Urinary bladder (tissue), 4 donors: ENCODE data around the gene CHMP5. TPM values are rescaled to one million over a fixed set of nuclear protein-coding genes. Genes with fewer than 3 reads are reported as not detected.

Experiments used
- DNase-seq: peaks from one replicate; pipeline ENCODE4 v3.0.0-alpha.2; 2015; ENCODE audit errors: extremely low spot score
- H3K27ac ChIP-seq: one replicate; pipeline ENCODE4 v1.5.1; 2013; ENCODE audit warnings: low read depth, mild to moderate bottlenecking, moderate library complexity
- H3K36me3 ChIP-seq: one replicate; pipeline ENCODE4 v1.6.1; 2013; ENCODE audit warnings: mild to moderate bottlenecking, moderate library complexity; ENCODE audit not compliant: insufficient read depth
- H3K4me1 ChIP-seq: one replicate; pipeline ENCODE4 v1.6.1; 2013; ENCODE audit warnings: mild to moderate bottlenecking, moderate library complexity; ENCODE audit not compliant: insufficient read depth
- H3K4me3 ChIP-seq: one replicate; pipeline ENCODE4 v1.5.1; 2013; ENCODE audit warnings: low read depth, low read length
- WGBS: extraction: QIAGEN DNeasy Blood & Tissue Kit; methylation state at CpG from one replicate; pipeline ENCODE4 v1.1.7; 2013; 5-methylcytosine and 5-hydroxymethylcytosine counted together
- polyA plus RNA-seq: library from polyadenylated mRNA; stranded (reverse); fragments of 200-250 nt; gene quantifications from one replicate; pipeline ENCODE4 v1.2.3, GENCODE V29; 2013
- total RNA-seq: library from RNA; depleted of rRNA; stranded (reverse); fragments of >200 nt; gene quantifications from one replicate; pipeline ENCODE4 v1.2.3, GENCODE V29; 2014
- donor health status: healthy with polysubstance abuse.
- donor health status: healthy.

The CHMP5 gene
- total and polyA plus RNA-seq, 2 donors: 76.9 to 79.6 TPM

DNA sequence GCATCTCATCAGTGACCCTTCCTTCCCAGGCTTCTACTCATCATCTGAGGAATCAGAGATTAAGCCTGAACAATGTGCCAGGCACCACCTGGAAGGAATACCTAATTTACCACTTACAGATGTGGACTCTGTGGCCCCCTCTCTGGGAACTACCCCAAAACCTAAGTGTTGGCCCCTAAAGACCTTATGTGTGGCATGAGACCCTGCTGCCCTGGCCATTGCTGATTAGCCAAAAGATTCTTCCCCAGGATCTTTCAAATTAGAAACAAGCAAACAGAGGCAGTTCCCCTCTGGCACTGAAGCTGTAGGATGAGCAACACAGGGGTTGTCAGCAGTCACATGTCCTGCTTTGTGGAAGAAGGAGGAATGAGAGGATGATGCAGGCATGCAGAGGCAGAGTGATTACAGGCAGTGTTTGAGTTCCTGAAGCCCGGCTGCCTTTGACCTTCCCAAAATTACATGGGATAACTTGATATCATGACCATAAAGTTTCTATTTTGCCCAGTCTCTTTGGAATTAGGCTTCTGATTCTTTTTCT, 14.3 kb upstream of the CHMP5 start:
- peaks cover 4% of the 10 kb centered on the region for H3K36me3 ChIP-seq
- no peak overlapping the region for H3K4me3 ChIP-seq
- no peak for DNase-seq
- no peaks in the 10 kb centered on the region for H3K4me1 ChIP-seq
- 75% methylated on average over 1 of the region's 1 CpG for WGBS
- no peak overlapping the region for H3K27ac ChIP-seq

DNA sequence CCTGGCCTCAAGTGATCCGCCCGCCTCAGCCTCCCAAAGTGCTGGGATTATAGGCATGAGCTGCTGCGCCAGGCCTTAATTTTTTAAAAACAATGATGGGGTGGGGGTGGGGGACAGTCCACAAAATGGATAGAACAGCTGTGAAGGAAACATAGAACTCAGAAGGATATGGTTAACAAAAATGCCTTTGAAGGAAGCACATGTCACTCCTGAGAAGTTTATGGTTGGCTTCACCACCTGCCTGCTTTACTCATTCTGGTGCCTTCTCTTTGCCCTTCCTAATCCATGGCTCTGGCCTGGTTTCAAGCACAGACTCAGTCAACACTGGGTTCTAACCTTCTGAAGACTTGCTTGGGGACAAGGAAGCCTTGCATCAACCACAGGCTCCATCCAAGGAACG, 10.6 kb upstream of the CHMP5 start:
- 98% methylated on average over 4 of the region's 4 CpGs for WGBS
- DNase-seq: no peak
- Histone ChIP-seq H3K27ac (no peak overlapping the region), H3K4me3 (no peak overlapping the region), H3K4me1 (no peaks in the 10 kb centered on the region), H3K36me3 (peaks cover 10% of the 10 kb centered on the region)

DNA sequence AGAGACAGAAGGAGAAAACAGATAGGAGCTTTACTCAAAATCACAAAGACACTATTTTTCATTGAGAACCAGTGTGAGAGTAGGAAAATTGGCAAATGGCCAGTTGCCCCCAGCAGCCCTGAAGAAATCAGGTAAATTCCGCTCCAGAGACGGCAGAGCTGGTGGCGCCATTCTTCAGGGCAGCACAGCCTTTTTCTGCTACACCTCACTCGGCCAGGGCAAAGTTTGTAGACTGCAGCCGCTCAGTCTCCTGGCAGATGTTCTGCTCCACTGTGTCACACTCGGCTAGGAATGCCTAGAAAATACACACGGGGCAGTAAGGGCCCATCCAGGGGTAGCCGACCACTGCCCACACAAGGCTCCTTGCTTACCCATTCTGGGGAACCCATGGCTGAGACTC, 9.8 kb upstream of the CHMP5 start:
- Histone ChIP-seq H3K27ac (no peak overlapping the region), H3K36me3 (peaks cover 10% of the 10 kb centered on the region), H3K4me1 (no peaks in the 10 kb centered on the region), H3K4me3 (no peak overlapping the region)
- DNase-seq: no peak
- WGBS: 93% methylated on average over 8 of the region's 8 CpGs

DNA sequence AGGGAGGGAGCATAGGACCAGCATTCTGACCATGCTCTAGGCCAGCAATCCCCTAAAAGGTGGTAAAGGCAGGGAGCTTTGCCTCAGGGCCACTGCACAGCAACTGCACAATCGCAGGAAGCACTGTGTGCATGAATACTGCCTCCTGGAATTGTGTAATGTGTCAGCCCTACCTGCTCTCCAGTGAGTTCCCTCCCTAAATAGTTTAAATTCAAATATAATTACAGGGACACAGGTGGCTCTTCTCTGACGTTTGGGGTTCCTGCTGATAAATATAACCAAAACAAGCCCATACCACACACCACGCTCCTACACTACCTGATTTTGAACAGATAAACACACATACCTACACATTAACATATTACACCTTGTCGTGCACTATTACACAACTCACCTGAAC, 9.4 kb upstream of the CHMP5 start:
- H3K4me3 ChIP-seq: no peak overlapping the region
- no peak overlapping the region for H3K27ac ChIP-seq
- peaks cover 10% of the 10 kb centered on the region for H3K36me3 ChIP-seq
- WGBS: 85% methylated on average over 4 of the region's 4 CpGs
- H3K4me1 ChIP-seq: no peaks in the 10 kb centered on the region
- no peak for DNase-seq

DNA sequence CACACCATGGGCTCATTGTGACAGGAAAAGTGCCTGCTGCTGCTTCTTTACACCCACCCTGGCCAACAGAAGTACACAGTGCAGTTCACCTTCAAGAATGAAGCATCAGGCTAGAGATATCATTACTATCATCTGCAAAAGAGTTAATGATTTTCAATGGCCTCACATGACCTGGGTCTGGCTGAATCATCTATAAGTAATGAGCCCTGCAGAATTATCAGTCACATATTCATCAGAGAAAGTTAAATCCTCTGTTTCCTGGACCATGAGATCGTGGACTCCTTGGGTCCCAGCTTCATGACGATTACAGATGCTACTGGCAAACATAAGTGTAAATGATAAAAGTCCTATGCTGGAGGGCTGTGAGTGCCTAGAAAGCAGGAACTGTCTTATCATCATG, 8.6 kb upstream of the CHMP5 start:
- no peak for DNase-seq
- H3K4me3 ChIP-seq: no peak overlapping the region
- 73% methylated on average over 2 of the region's 2 CpGs for WGBS
- H3K36me3 ChIP-seq: peaks cover 10% of the 10 kb centered on the region
- H3K27ac ChIP-seq: no peak overlapping the region
- H3K4me1 ChIP-seq: no peaks in the 10 kb centered on the region

DNA sequence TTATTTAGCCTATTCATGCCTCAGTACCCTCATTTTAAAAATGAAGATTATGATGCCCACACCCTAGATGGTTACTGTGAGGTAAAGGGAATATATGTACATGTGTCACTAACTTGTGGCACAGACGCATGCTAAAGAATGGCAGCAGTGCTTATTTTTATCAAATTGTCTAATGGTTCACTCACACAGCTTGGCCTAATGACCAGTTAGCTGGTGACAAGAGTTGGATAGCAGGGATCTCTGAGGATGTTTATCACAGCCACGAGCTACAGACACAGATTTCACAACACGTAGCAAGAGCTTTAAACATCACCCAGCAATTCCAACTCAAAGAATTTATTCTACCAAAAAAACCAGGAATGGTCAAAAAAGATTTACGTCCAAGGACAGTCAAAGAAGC, 7.6 kb upstream of the CHMP5 start:
- no peaks in the 10 kb centered on the region for H3K4me1 ChIP-seq
- WGBS: 90% methylated on average over 4 of the region's 4 CpGs
- peaks cover 10% of the 10 kb centered on the region for H3K36me3 ChIP-seq
- no peak overlapping the region for H3K4me3 ChIP-seq
- DNase-seq: no peak
- H3K27ac ChIP-seq: no peak overlapping the region

DNA sequence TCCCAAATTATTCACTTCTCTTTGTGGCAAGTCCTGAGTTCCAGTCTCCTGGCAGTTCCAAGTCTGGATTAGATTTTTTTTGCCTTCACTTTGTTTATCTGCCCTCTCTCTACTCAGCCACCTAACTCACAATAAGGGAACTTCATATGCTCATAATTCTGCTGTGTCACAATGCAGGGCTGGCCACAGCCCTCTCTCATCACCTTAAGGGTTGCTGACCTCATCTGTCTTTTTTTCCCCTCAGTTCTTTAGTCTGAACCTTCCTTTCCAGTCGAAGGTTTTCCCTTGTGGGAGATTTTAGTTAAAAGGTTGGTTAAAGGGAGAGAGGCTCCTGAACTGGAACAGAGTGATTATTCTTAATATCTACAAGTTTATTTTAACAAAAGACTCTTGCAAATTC, 4.5 kb upstream of the CHMP5 start:
- H3K36me3 ChIP-seq: peaks cover 6% of the 10 kb centered on the region

DNA sequence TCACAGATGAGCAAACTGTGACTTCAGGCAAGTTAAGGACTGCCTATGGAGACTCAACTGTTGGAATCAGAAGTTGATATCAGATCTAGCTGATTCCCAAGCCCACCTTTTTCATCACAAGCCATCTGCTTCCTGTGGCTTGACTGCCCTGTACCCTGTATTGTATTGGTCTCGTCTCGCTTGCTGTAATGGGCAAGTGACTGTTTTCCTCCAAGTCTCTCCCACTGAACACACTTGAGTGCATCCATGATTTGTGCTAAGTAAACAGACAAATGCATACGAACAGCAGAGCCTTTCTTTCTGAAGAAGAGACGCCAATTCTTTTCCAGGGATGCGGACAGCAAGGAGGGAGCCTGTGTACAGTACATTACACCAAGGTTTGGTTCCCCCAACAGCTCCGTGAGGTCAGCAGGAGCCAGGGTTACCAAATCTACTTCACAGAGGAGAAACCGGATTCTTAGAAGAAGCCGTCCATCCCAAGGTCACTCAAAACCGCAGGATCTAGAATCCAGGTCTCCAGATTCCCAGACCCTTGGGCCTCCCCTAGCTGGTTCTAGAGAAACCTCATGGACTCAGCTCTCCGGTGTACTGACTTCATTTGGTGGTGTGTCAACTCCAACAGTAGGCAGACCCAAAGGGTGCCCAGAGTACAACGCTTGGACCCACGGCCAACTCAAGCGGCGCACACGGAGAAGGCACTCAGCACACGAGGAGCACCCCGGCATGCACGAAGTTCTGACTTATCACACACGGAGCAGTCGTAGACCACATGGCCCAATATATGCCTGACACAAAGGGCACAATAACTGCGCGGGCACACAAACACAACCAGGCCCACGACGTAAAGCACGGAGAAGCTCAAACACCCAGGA, 1.5 kb upstream of the CHMP5 start:
- DNase-seq: no peak
- H3K4me3 ChIP-seq: peak overlapping the region; percentile 63
- 9% methylated on average over 25 of the region's 25 CpGs for WGBS
- H3K27ac ChIP-seq: peak overlapping the region; percentile 89
- H3K36me3 ChIP-seq: no peaks in the 10 kb centered on the region
- H3K4me1 ChIP-seq: no peaks in the 10 kb centered on the region

More for the DNA sequence above, 4.5 kb upstream of the CHMP5 start:
- no peak overlapping the region for H3K4me3 ChIP-seq
- DNase-seq: no peak
- 98% methylated on average over 1 of the region's 1 CpG for WGBS
- H3K27ac ChIP-seq: no peak overlapping the region
- H3K4me1 ChIP-seq: no peaks in the 10 kb centered on the region

DNA sequence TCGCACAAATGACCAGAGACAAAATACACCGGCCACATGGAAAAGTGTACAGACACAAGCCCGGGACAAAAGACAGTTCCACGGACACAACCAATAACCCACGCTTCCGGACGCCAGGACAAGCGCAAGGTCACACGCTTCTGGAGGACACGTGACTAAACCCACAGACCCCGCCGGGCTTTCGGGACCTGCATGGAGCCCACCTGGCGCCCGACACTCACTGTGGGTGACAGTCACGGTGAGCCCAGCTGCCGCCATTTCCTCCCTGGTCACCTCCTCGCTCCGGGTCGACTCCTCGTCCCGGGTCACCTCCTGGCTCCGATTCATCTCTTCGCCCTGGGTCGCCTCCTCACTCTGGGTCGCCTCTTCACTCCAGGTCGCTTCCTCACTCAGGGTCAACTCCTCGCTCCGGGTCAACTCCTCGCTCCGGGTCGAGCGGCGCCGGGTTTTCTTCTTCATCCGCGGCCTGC, 811 bp upstream of the CHMP5 start:
- Histone ChIP-seq H3K27ac (peak overlapping the region; percentile 89), H3K4me3 (peak overlapping the region; percentile 63), H3K36me3 (no peaks in the 10 kb centered on the region), H3K4me1 (no peaks in the 10 kb centered on the region)
- WGBS: 0% methylated on average over 37 of the region's 37 CpGs
- DNase-seq: no peak

DNA sequence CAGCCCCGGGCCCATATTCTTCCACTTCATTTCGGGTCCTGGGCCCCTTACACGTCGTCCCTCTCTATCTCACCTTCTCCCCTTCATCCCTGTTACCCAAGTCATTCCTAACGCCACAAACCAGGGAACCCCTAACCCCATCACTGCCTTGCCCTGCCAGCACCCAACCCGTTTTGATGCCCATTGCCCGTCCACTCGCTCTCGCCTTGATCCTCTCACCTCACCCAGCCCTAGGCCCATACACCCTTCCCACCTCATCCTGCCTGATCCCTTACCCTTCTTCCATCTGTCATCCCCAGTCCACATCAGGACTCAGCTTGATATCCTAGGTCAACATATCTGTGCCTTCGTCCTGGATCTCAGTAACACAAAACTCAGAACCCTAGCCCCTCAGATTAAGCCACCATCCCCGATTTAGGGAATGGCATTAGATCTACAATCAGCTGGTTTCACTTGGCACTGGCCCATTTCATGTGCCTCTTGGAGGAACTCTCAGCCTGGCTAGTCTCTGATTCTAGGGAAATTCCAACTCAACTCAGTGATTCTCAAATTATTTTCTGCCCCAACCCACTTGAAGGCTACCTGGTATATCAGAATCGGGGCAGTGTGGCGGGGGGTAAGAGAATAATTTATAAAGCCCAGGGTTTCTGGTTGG, 489 bp downstream of the CHMP5 start:
- no peak for DNase-seq
- 23% methylated on average over 13 of the region's 13 CpGs for WGBS
- H3K27ac ChIP-seq: peak overlapping the region; percentile 76
- H3K4me3 ChIP-seq: peak overlapping the region; percentile 67
- H3K4me1 ChIP-seq: no peaks in the 10 kb centered on the region
- no peaks in the 10 kb centered on the region for H3K36me3 ChIP-seq

DNA sequence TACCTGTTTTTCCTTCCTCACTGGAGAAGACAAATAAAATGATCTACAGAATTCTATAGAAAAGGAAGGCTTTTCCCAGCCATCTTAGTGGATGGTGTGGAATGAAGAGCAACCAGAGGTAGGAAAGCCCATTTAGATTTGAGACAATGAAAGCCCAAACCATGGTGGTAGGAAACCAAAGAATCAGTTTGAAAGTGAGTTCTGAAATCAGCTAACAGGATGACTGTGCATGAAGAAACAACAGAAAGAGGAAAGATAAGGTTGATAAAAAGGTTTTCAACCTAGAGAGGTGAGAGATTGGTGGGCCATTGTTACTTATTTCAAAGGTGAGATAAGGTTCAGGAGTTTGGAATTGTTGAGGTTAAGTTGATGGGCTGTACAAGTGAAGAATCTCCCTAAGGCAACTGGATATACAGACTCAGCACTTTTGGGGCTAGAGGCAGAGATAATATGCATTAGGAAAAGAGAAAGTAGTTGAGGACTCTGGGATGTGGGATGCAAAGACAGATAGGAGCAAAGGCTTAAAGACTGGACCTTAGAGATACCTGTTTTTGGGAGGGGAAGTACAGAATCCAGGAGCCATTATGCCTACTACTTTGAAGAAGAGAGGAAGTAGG, 2.4 kb downstream of the CHMP5 start:
- no peak overlapping the region for H3K27ac ChIP-seq
- no peak overlapping the region for H3K4me3 ChIP-seq
- no peak for DNase-seq
- H3K36me3 ChIP-seq: no peaks in the 10 kb centered on the region
- no peaks in the 10 kb centered on the region for H3K4me1 ChIP-seq

DNA sequence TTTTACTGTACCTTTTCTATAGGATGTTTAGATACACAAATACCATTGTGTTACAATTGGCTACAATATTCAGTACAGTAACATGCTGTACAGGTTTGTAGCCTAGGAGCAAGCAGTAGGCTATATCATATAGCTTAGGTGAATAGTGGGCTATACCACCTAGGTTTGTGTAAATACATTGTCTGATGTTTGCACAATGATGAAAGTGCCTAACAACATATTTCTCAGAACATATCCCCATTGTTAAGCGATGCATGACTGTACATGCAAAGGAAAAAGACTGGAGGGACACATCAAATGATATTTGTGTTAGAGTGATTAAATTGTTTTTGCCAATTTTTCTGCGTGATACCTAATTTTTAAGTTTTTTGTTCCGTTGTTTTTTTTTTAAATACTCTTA, 5.3 kb downstream of the CHMP5 start:
- WGBS: 93% methylated on average over 3 of the region's 3 CpGs
- Histone ChIP-seq H3K27ac (no peak overlapping the region), H3K4me3 (no peak overlapping the region), H3K36me3 (no peaks in the 10 kb centered on the region), H3K4me1 (no peaks in the 10 kb centered on the region)
- no peak for DNase-seq

DNA sequence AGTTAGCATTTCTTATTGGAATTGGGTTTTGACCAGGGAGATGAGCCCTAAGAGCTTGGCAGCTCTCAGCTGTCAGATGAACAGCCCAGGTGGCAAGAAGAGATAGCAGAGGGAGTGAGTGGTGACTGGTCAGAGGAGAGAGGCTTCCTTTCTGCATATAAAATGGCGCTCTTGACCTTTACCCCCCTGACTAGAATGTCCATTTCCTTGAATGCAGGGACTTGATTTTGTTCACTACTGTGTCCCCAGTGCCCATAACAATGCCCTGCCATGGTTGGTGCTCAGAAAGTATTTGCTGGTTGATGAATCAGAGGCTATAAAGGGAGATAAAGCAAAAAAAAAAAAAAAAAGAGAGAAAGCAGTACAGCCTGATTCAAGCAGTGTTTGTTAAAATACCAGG, 7.2 kb downstream of the CHMP5 start:
- 96% methylated on average over 1 of the region's 1 CpG for WGBS
- no peak for DNase-seq
- H3K27ac ChIP-seq: no peak overlapping the region
- H3K4me1 ChIP-seq: no peaks in the 10 kb centered on the region
- H3K4me3 ChIP-seq: no peak overlapping the region
- H3K36me3 ChIP-seq: no peaks in the 10 kb centered on the region
